Natural killer cell (primary cell): ENCODE measurements around the gene LPA. TPM values are rescaled to one million over a fixed set of nuclear protein-coding genes. Genes with fewer than 3 reads are reported as not detected.
"Not testable (repeated sequence)": the region's sequence is repeated elsewhere in the genome, so short reads cannot be mapped to it uniquely, and the experiment has no call there.

Source experiments
- ATAC-seq, 3 donors: fragments of 150-1000 bp in 2 of 3; fragments of 200-7000 bp in 1 of 3; cut with Tn5 transposase; 1 replicate in 1 of 3; 2 replicates in 2 of 3; pipeline ENCODE4 v1.10.0; 2021; ENCODE audit warnings: mild to moderate bottlenecking in 2 of 3, moderate library complexity in 2 of 3
- DNase-seq, 2 donors: peaks; one replicate each; pipeline versions ENCODE4 v3.0.0 to v3.0.0-alpha.2; 2013 to 2021; ENCODE audit warnings: mixed read lengths in 1 of 2
- H3K27ac ChIP-seq: one replicate; pipeline ENCODE4 v1.5.1; 2013; ENCODE audit warnings: mild to moderate bottlenecking, low read length
- H3K27me3 ChIP-seq: one replicate; pipeline ENCODE4 v1.6.1; 2013; ENCODE audit warnings: low read length; ENCODE audit not compliant: control insufficient read depth, insufficient read depth
- H3K36me3 ChIP-seq: one replicate; pipeline ENCODE4 v1.6.1; 2013; ENCODE audit warnings: low read length; ENCODE audit not compliant: control insufficient read depth, insufficient read depth
- H3K4me1 ChIP-seq: one replicate; pipeline ENCODE4 v1.6.1; 2013; ENCODE audit warnings: low read length; ENCODE audit not compliant: control insufficient read depth, insufficient read depth
- H3K4me3 ChIP-seq: one replicate; pipeline ENCODE4 v1.5.1; 2013; ENCODE audit warnings: low read length
- H3K9me3 ChIP-seq: one replicate; pipeline ENCODE4 v1.6.1; 2013; ENCODE audit warnings: low read length; ENCODE audit not compliant: control insufficient read depth, insufficient read depth
- H3K27ac Mint-ChIP-seq, 2 donors: one replicate each; pipeline ENCODE4 v1.8.0; 2022; ENCODE audit warnings: mild to moderate bottlenecking in 2 of 2, mixed read lengths in 2 of 2, moderate library complexity in 1 of 2
- H3K27me3 Mint-ChIP-seq, 2 donors: one replicate each; pipeline ENCODE4 v1.8.0; 2022; ENCODE audit warnings: low read depth in 2 of 2, mixed read lengths in 2 of 2
- H3K36me3 Mint-ChIP-seq: one replicate; pipeline ENCODE4 v1.8.0; 2022; ENCODE audit warnings: mixed read lengths
- H3K4me1 Mint-ChIP-seq, 2 donors: one replicate each; pipeline ENCODE4 v1.8.0; 2022; ENCODE audit warnings: mixed read lengths in 2 of 2
- H3K4me3 Mint-ChIP-seq: one replicate; pipeline ENCODE4 v1.8.0; 2022; ENCODE audit warnings: mild to moderate bottlenecking, moderate library complexity, mixed read lengths
- H3K9me3 Mint-ChIP-seq, 2 donors: one replicate each; pipeline ENCODE4 v1.8.0; 2022; ENCODE audit warnings: mixed read lengths in 2 of 2
- CTCF ChIP-seq: fragments of 200-600 bp; IDR thresholded peaks from one replicate; pipeline ENCODE4 v1.8.0; 2022; ENCODE audit warnings: antibody characterized with exemption
- WGBS: methylation state at CpG from one replicate; pipeline ENCODE4 v1.1.7; 2013; ENCODE audit warnings: missing lambda C conversion rate; ENCODE audit not compliant: insufficient coverage; 5-methylcytosine and 5-hydroxymethylcytosine counted together
- intact Hi-C: fragments of 100-400 bp; cut with micrococcal nuclease; formaldehyde crosslinking; loops from one replicate; pipeline ENCODE4 v1.14.2; 2022
- total RNA-seq, 4 donors: library from RNA; stranded (reverse); fragments of 120-200 nt in 1 of 4; gene quantifications; one replicate each; pipeline versions ENCODE4 v1.2.3 to v1.2.4, GENCODE V29; 2013 to 2022

The LPA gene
- total RNA-seq, 3 donors from 2014 or later (not counting 1 experiment from before 2014, with no cell fraction given) = not detected

- H3K9me3 ChIP-seq, DNase-seq, H3K36me3 ChIP-seq, intact Hi-C loops, H3K4me3 ChIP-seq, H3K9me3 Mint-ChIP-seq, H3K4me1 ChIP-seq, H3K36me3 Mint-ChIP-seq, ATAC-seq, H3K27me3 ChIP-seq, H3K27ac Mint-ChIP-seq, H3K4me3 Mint-ChIP-seq, H3K27ac ChIP-seq, H3K4me1 Mint-ChIP-seq: not testable (repeated sequence)
- peaks cover 9 to 15% of the 10 kb centered on the region in 2 donors for H3K27me3 Mint-ChIP-seq
Measured at GRCh38 chr6:160695025-160695424, 30.9 kb upstream of the LPA start.

GRCh38 chr6:160692369-160692959, 28.4 kb upstream of the LPA start:
- Mint-ChIP-seq H3K9me3 (no peaks in the 10 kb centered on the region), H3K27me3 (peaks cover 0 to 10% of the 10 kb centered on the region in 2 donors), H3K4me1 (no peaks in the 10 kb centered on the region), H3K36me3 (no peaks in the 10 kb centered on the region), H3K4me3 (no peak overlapping the region), H3K27ac (no peak overlapping the region)
- H3K36me3 ChIP-seq = no peaks in the 10 kb centered on the region
- no peak for TF ChIP-seq CTCF
- H3K27me3 ChIP-seq = no peaks in the 10 kb centered on the region
- H3K27ac ChIP-seq = no peak overlapping the region
- ATAC-seq (no peak), DNase-seq (no peak)
- no peaks in the 10 kb centered on the region for H3K9me3 ChIP-seq
- WGBS = 100% methylated on average over 4 of the region's 5 CpGs
- no peaks in the 10 kb centered on the region for H3K4me1 ChIP-seq
- intact Hi-C loops = no loop called here
- H3K4me3 ChIP-seq = no peak overlapping the region

GRCh38 chr6:160691617-160692016, 27.5 kb upstream of the LPA start:
- Histone ChIP-seq H3K4me3 (no peak overlapping the region), H3K4me1 (no peaks in the 10 kb centered on the region), H3K36me3 (no peaks in the 10 kb centered on the region), H3K27ac (no peak overlapping the region), H3K9me3 (no peaks in the 10 kb centered on the region), H3K27me3 (no peaks in the 10 kb centered on the region)
- Mint-ChIP-seq H3K4me1 (no peaks in the 10 kb centered on the region), H3K9me3 (no peaks in the 10 kb centered on the region), H3K4me3 (no peak overlapping the region), H3K27ac (no peak overlapping the region), H3K27me3 (peaks cover 0 to 10% of the 10 kb centered on the region in 2 donors), H3K36me3 (no peaks in the 10 kb centered on the region)
- ATAC-seq (no peak), DNase-seq (no peak)
- no peak for TF ChIP-seq CTCF
- WGBS = 93% methylated on average over 5 of the region's 5 CpGs
- intact Hi-C loops = no loop called here

DNA sequence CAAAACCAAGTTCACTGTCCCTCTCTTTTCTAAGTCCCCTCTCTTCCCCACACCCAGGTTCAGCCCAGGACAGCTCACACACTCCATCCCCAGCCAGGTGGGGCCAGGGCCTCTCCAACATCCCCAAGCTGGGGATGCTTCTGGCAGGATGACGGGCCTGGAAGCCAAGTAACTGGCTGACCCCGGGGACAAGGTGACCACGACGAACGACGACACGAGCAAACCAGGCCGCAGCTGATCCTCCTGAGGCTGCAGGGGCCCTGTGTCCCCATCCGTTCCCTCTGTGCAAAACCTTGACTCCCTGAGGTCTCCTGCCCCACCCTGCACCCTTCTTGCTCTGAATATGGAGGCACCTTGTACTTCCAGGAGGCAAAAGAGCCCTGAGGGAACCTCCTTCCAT, 26.4 kb upstream of the LPA start:
- WGBS = 85% methylated on average over 9 of the region's 9 CpGs

More for the DNA sequence above, 26.4 kb upstream of the LPA start:
- H3K4me3 Mint-ChIP-seq = no peak overlapping the region
- Histone ChIP-seq H3K27ac (no peak overlapping the region), H3K36me3 (no peaks in the 10 kb centered on the region), H3K9me3 (no peaks in the 10 kb centered on the region), H3K4me3 (no peak overlapping the region), H3K27me3 (no peaks in the 10 kb centered on the region), H3K4me1 (no peaks in the 10 kb centered on the region)
- no peak for TF ChIP-seq CTCF
- peaks cover 0 to 8% of the 10 kb centered on the region in 2 donors for H3K27me3 Mint-ChIP-seq
- intact Hi-C loops = no loop called here
- ATAC-seq (no peak), DNase-seq (no peak)
- H3K9me3 Mint-ChIP-seq = no peaks in the 10 kb centered on the region
- no peaks in the 10 kb centered on the region for H3K36me3 Mint-ChIP-seq
- H3K4me1 Mint-ChIP-seq = no peaks in the 10 kb centered on the region
- no peak overlapping the region for H3K27ac Mint-ChIP-seq
